ENCODE measurements around the gene SPAG8.

- TF ChIP-seq ISL1 (CRISPR knock-in tag; IDR thresholded peaks at IDR 0.05) (no peak), ZNF70 (CRISPR knock-in tag; IDR thresholded peaks at IDR 0.05) (no peak), POU6F1 (CRISPR knock-in tag; IDR thresholded peaks at IDR 0.05; ENCODE audit: borderline replicate concordance, low read depth) (no peak), CSRNP3 (CRISPR knock-in tag; IDR thresholded peaks at IDR 0.05) (no peak), ESRRG (CRISPR knock-in tag; IDR thresholded peaks at IDR 0.05) (no peak), BACH2 (CRISPR knock-in tag; IDR thresholded peaks at IDR 0.05; ENCODE audit: borderline replicate concordance) (no peak), ZFP30 (CRISPR knock-in tag; IDR thresholded peaks at IDR 0.05) (no peak), TOX (CRISPR knock-in tag; IDR thresholded peaks at IDR 0.05; ENCODE audit: borderline replicate concordance) (no peak), CSDC2 (CRISPR knock-in tag; IDR thresholded peaks at IDR 0.05) (no peak), PPARA (CRISPR knock-in tag; IDR thresholded peaks at IDR 0.05; ENCODE audit: borderline replicate concordance) (no peak), OSR1 (CRISPR knock-in tag; IDR thresholded peaks at IDR 0.05) (no peak)
- TF ChIP-seq, protein P1, sequence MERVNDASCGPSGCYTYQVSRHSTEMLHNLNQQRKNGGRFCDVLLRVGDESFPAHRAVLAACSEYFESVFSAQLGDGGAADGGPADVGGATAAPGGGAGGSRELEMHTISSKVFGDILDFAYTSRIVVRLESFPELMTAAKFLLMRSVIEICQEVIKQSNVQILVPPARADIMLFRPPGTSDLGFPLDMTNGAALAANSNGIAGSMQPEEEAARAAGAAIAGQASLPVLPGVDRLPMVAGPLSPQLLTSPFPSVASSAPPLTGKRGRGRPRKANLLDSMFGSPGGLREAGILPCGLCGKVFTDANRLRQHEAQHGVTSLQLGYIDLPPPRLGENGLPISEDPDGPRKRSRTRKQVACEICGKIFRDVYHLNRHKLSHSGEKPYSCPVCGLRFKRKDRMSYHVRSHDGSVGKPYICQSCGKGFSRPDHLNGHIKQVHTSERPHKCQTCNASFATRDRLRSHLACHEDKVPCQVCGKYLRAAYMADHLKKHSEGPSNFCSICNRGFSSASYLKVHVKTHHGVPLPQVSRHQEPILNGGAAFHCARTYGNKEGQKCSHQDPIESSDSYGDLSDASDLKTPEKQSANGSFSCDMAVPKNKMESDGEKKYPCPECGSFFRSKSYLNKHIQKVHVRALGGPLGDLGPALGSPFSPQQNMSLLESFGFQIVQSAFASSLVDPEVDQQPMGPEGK (CRISPR knock-in tag; IDR thresholded peaks at IDR 0.05; ENCODE audit: borderline replicate concordance) = no peak
These were observed 16.4 kb downstream of the SPAG8 start for GRCh38 chr9:35795695-35796094.
